ENCODE results near the gene GRN. TPM values are rescaled to one million over a fixed set of nuclear protein-coding genes. Genes with fewer than 3 reads are reported as not detected.
"Not testable (repeated sequence)": the region's sequence is repeated elsewhere in the genome, so short reads cannot be mapped to it uniquely, and the experiment has no call there.

GRN gene
- total RNA-seq, 2 experiments from 2014 or later: 47.1 to 50.5 TPM

- peaks cover 12% of the 10 kb centered on the region for H3K27me3 Mint-ChIP-seq (ENCODE audit: low read depth)
- no peak overlapping the region for H3K27ac Mint-ChIP-seq
- no peaks in the 10 kb centered on the region for H3K36me3 Mint-ChIP-seq (ENCODE audit: low read depth)
- peaks cover 7% of the 10 kb centered on the region for H3K4me1 Mint-ChIP-seq (ENCODE audit: low read depth)
- CTCF ChIA-PET: no interaction called here
- DNase-seq: no peak
- intact Hi-C loops (cut with micrococcal nuclease): no loop called here
- no peaks in the 10 kb centered on the region for H3K9me3 Mint-ChIP-seq
- H3K4me3 Mint-ChIP-seq: no peak overlapping the region
These were observed 38.8 kb downstream of the GRN start for GRCh38 chr17:44383861-44384260.

DNA sequence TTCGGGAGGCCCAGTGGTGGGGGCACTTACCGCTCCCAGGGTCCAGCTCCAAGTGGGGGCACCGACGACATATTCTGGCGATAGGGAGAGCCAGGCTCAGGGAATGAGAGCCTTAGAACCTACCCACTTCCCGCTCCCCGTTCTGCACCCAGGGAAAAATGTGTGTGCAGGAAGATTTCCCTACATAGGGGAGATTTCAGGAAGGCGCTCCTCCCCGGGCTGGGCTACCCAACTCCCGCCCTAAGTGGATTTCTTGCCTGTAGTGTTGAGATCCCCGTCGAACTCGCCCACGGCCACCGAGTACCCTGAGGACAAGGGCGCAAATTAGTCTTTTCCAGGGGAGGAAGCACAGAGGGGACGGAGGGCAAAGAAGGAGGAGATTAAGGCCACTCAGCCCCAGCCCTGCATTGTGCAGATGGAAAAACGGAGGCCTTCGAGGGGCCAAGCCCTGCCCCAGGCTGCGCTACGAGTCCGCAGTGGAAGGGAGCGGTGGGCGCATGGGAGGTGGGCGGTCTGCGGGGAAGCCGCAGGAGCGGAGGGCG lies 39.2 kb downstream of the GRN start:
- H3K27ac Mint-ChIP-seq: no peak overlapping the region
- no peaks in the 10 kb centered on the region for H3K36me3 Mint-ChIP-seq (ENCODE audit: low read depth)
- peaks cover 7% of the 10 kb centered on the region for H3K4me1 Mint-ChIP-seq (ENCODE audit: low read depth)
- H3K4me3 Mint-ChIP-seq: peak overlapping the region; percentile 19
- peaks cover 13% of the 10 kb centered on the region for H3K27me3 Mint-ChIP-seq (ENCODE audit: low read depth)
- H3K9me3 Mint-ChIP-seq: no peaks in the 10 kb centered on the region
- intact Hi-C loops (cut with micrococcal nuclease): no loop called here
- CTCF ChIA-PET: interaction anchor here (1.5 kb wide), 1 partner anchor 139 kb away, joined by 3 read pairs; no protein-coding TSS in a partner anchor
- no peak for DNase-seq

DNA sequence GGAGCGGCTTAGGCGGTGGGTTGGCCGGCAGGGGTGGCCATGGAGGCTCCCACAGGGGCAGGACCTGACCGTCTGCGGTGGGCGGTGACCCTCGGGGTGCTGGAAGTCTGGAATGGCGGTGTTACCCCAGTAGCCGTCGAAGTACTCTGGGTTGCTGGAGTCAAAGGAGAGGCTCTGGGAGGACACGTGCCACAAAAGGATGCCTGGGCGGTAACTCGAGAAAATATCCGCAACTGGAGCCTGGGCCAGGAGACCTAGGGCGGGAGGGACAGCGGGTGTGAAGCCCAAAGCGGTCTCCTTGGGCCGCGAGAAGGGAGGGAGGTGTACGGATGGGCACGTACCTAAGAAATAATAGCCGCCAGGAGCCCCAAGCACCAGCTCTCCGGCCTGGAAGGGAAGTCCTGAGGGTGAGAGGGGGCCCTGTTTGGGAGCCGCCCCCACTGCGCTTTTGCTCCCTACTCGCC lies 39.8 kb downstream of the GRN start:
- H3K36me3 Mint-ChIP-seq (ENCODE audit: low read depth): no peaks in the 10 kb centered on the region
- peaks cover 9% of the 10 kb centered on the region for H3K4me1 Mint-ChIP-seq (ENCODE audit: low read depth)
- DNase-seq: no peak
- intact Hi-C loops (cut with micrococcal nuclease): loop anchor here (1.0 kb wide), 1 partner anchor 138 kb away; no protein-coding TSS in a partner anchor
- H3K9me3 Mint-ChIP-seq: no peaks in the 10 kb centered on the region
- peak overlapping the region; percentile 63 for H3K4me3 Mint-ChIP-seq
- peaks cover 17% of the 10 kb centered on the region for H3K27me3 Mint-ChIP-seq (ENCODE audit: low read depth)
- H3K27ac Mint-ChIP-seq: no peak overlapping the region
- CTCF ChIA-PET: interaction anchor here (0.6 to 1.5 kb wide), 3 partner anchors 93 to 139 kb away, joined by 3 to 4 read pairs (median 3); no protein-coding TSS in a partner anchor

- intact Hi-C loops (cut with micrococcal nuclease): loop anchor here (1.0 kb wide), 1 partner anchor 138 kb away; no protein-coding TSS in a partner anchor
- peaks cover 19% of the 10 kb centered on the region for H3K27me3 Mint-ChIP-seq (ENCODE audit: low read depth)
- H3K36me3 Mint-ChIP-seq (ENCODE audit: low read depth): peaks cover 2% of the 10 kb centered on the region
- H3K4me3 Mint-ChIP-seq: peak overlapping the region; percentile 63
- H3K27ac Mint-ChIP-seq: no peak overlapping the region
- peak; percentile 92 for DNase-seq
- H3K4me1 Mint-ChIP-seq (ENCODE audit: low read depth): peaks cover 9% of the 10 kb centered on the region
- CTCF ChIA-PET: interaction anchor here (0.6 to 1.5 kb wide), 5 partner anchors 9 to 138 kb away, joined by 3 to 6 read pairs (median 4); no protein-coding TSS in a partner anchor
- no peaks in the 10 kb centered on the region for H3K9me3 Mint-ChIP-seq
These were observed 40.4 kb downstream of the GRN start for GRCh38 chr17:44385287-44386181.

- intact Hi-C loops (cut with micrococcal nuclease): no loop called here
- CTCF ChIA-PET: interaction anchor here (1.1 to 1.5 kb wide), 4 partner anchors 10 to 137 kb away, joined by 3 to 6 read pairs (median 4); no protein-coding TSS in a partner anchor
- H3K27me3 Mint-ChIP-seq (ENCODE audit: low read depth): peaks cover 19% of the 10 kb centered on the region
- H3K4me1 Mint-ChIP-seq (ENCODE audit: low read depth): peaks cover 9% of the 10 kb centered on the region
- H3K9me3 Mint-ChIP-seq: no peaks in the 10 kb centered on the region
- peaks cover 2% of the 10 kb centered on the region for H3K36me3 Mint-ChIP-seq (ENCODE audit: low read depth)
- no peak for DNase-seq
- H3K4me3 Mint-ChIP-seq: peak overlapping the region; percentile 63
- H3K27ac Mint-ChIP-seq: no peak overlapping the region
These were observed 41.1 kb downstream of the GRN start for GRCh38 chr17:44386182-44386525.

- CTCF ChIA-PET: no interaction called here
These were observed 42.7 kb downstream of the GRN start for GRCh38 chr17:44387804-44388203.

GRCh38 chr17:44389281-44389680 lies 44.2 kb downstream of the GRN start, which contains the start of gene ITGA2B:
ITGA2B (minus strand) TSS chr17:44389649; CDS start chr17:44389473, 176 bp downstream.
- no peak within 1 kb of the TSS for H3K27ac Mint-ChIP-seq
- intact Hi-C loops (cut with micrococcal nuclease): no loop called here
- no peak for DNase-seq
- peaks cover 2% of the 10 kb centered on the region for H3K36me3 Mint-ChIP-seq (ENCODE audit: low read depth)
- H3K4me1 Mint-ChIP-seq (ENCODE audit: low read depth): peaks cover 19% of the 10 kb centered on the region
- CTCF ChIA-PET: interaction anchor here (0.7 kb wide), 1 partner anchor 14 kb away, joined by 3 read pairs; no protein-coding TSS in a partner anchor
- H3K9me3 Mint-ChIP-seq: no peaks in the 10 kb centered on the region
- H3K4me3 Mint-ChIP-seq: no peak within 1 kb of the TSS
- H3K27me3 Mint-ChIP-seq (ENCODE audit: low read depth): peaks cover 18% of the 10 kb centered on the region

More at GRCh38 chr17:44387804-44388203, 42.7 kb downstream of the GRN start:
- H3K27ac Mint-ChIP-seq: no peak overlapping the region
- intact Hi-C loops (cut with micrococcal nuclease): no loop called here
- H3K4me3 Mint-ChIP-seq: no peak overlapping the region
- H3K4me1 Mint-ChIP-seq (ENCODE audit: low read depth): peaks cover 9% of the 10 kb centered on the region
- DNase-seq: no peak
- H3K36me3 Mint-ChIP-seq (ENCODE audit: low read depth): peaks cover 2% of the 10 kb centered on the region
- H3K27me3 Mint-ChIP-seq (ENCODE audit: low read depth): peaks cover 19% of the 10 kb centered on the region
- no peaks in the 10 kb centered on the region for H3K9me3 Mint-ChIP-seq

- no peak for DNase-seq
- Mint-ChIP-seq H3K4me1 (ENCODE audit: low read depth) (peaks cover 20% of the 10 kb centered on the region), H3K9me3 (no peaks in the 10 kb centered on the region), H3K27ac (no peak overlapping the region), H3K27me3 (ENCODE audit: low read depth) (peaks cover 17% of the 10 kb centered on the region), H3K4me3 (no peak overlapping the region), H3K36me3 (ENCODE audit: low read depth) (peaks cover 2% of the 10 kb centered on the region)
- CTCF ChIA-PET: interaction anchor here (0.7 kb wide), 1 partner anchor 15 kb away, joined by 3 read pairs; no protein-coding TSS in a partner anchor
- intact Hi-C loops (cut with micrococcal nuclease): loop anchor here (5.0 kb wide), 1 partner anchor 113 kb away; the partner anchor contains the start of gene GPATCH8
These were observed 44.7 kb downstream of the GRN start for GRCh38 chr17:44389723-44390202.

GRCh38 chr17:44390250-44390870 lies 45.3 kb downstream of the GRN start:
- Mint-ChIP-seq H3K4me1 (ENCODE audit: low read depth) (peaks cover 18% of the 10 kb centered on the region), H3K4me3 (no peak overlapping the region), H3K27ac (no peak overlapping the region), H3K27me3 (ENCODE audit: low read depth) (peaks cover 17% of the 10 kb centered on the region), H3K36me3 (ENCODE audit: low read depth) (peaks cover 2% of the 10 kb centered on the region), H3K9me3 (no peaks in the 10 kb centered on the region)
- intact Hi-C loops (cut with micrococcal nuclease): loop anchor here (5.0 kb wide), 1 partner anchor 112 kb away; the partner anchor contains the start of gene GPATCH8
- CTCF ChIA-PET: no interaction called here
- DNase-seq: no peak

GRCh38 chr17:44394112-44394511 lies 49.0 kb downstream of the GRN start:
- H3K36me3 Mint-ChIP-seq (ENCODE audit: low read depth): peaks cover 11% of the 10 kb centered on the region
- H3K4me3 Mint-ChIP-seq; H3K27ac Mint-ChIP-seq; H3K27me3 Mint-ChIP-seq (ENCODE audit: low read depth); H3K9me3 Mint-ChIP-seq; DNase-seq: not testable (repeated sequence)
- CTCF ChIA-PET: interaction anchor here (0.7 kb wide), 1 partner anchor 130 kb away, joined by 3 read pairs; no protein-coding TSS in a partner anchor
- intact Hi-C loops (cut with micrococcal nuclease): loop anchor here (5.0 kb wide), 1 partner anchor 108 kb away; the partner anchor contains the start of gene GPATCH8
- peaks cover 15% of the 10 kb centered on the region for H3K4me1 Mint-ChIP-seq (ENCODE audit: low read depth)

DNA sequence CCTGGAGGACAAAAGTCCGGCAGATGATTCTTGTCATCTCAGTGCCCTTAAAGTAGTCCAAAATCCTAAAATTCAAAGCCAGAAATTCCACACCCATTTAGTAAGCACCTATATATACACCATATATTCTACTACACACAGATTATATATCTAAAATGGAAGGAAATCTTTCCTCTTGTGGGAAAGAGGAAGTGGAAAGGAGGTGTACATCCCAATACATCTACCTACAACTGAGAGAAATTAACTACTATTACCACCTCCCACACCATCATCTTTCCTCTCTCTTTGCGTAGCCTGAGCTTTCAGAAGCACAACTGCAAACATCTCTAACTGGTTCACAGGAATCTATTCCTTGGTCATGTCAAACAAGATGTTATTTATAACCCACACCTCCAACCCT lies 49.7 kb downstream of the GRN start:
- Mint-ChIP-seq H3K27me3 (ENCODE audit: low read depth) (peaks cover 2% of the 10 kb centered on the region), H3K9me3 (no peaks in the 10 kb centered on the region), H3K36me3 (ENCODE audit: low read depth) (peaks cover 15% of the 10 kb centered on the region), H3K27ac (no peak overlapping the region), H3K4me1 (ENCODE audit: low read depth) (peaks cover 13% of the 10 kb centered on the region), H3K4me3 (no peak overlapping the region)
- intact Hi-C loops (cut with micrococcal nuclease): loop anchor here (5.0 kb wide), 1 partner anchor 107 kb away; the partner anchor contains the start of gene GPATCH8
- DNase-seq: no peak
- CTCF ChIA-PET: no interaction called here

Measured in activated naive CD4-positive, alpha-beta T cell treated with anti-CD3 and anti-CD28 coated beads for 36 hours (primary cell).